ENCODE measurements around the gene THOC6.

Gene THOC6

GRCh38 chr16:2976201-2976600 lies 47.6 kb upstream of the THOC6 start:
- no peak overlapping the region for H3K9ac ChIP-seq (ENCODE audit: low read length)
- peaks cover 63% of the 10 kb centered on the region for H3K4me1 ChIP-seq (ENCODE audit: insufficient read depth, low read length, severe bottlenecking)
- H3K27me3 ChIP-seq (ENCODE audit: insufficient read depth, low read length): no peaks in the 10 kb centered on the region
- peaks cover 3% of the 10 kb centered on the region; the same call in 1 of the 2 replicates for H3K79me2 ChIP-seq (ENCODE audit: insufficient read depth, low read length)
- no peak overlapping the region for H3K27ac ChIP-seq (ENCODE audit: low read depth, low read length, poor library complexity, severe bottlenecking)
- H3K4me3 ChIP-seq (ENCODE audit: low read depth, low read length, poor library complexity, severe bottlenecking): no peak overlapping the region
- H2AFZ ChIP-seq (ENCODE audit: low read length): no peak overlapping the region
- H4K20me1 ChIP-seq (ENCODE audit: insufficient read depth, low read length): no peaks in the 10 kb centered on the region
- H3K36me3 ChIP-seq (ENCODE audit: insufficient read depth, low read length): peaks cover 72% of the 10 kb centered on the region
- no peaks in the 10 kb centered on the region for H3K9me3 ChIP-seq (ENCODE audit: low read length)
- TF ChIP-seq EZH2 (IDR thresholded peaks at IDR 0.05; ENCODE audit: borderline replicate concordance, low read length): no peak
- TF ChIP-seq CTCF (IDR thresholded peaks at IDR 0.05; ENCODE audit: low read length): no peak
- no peaks in the 10 kb centered on the region for H3K9me2 ChIP-seq (ENCODE audit: low read depth, low read length)
- H3F3A ChIP-seq (ENCODE audit: insufficient read depth, low read length): no peaks in the 10 kb centered on the region
- no peak overlapping the region for H3K4me2 ChIP-seq (ENCODE audit: low read length)

- H3K9me2 ChIP-seq (ENCODE audit: low read depth, low read length): no peaks in the 10 kb centered on the region
- H3K9ac ChIP-seq (ENCODE audit: low read length): no peak overlapping the region
- H3K9me3 ChIP-seq (ENCODE audit: low read length): no peaks in the 10 kb centered on the region
- TF ChIP-seq CTCF (IDR thresholded peaks at IDR 0.05; ENCODE audit: low read length) (no peak), EZH2 (IDR thresholded peaks at IDR 0.05; ENCODE audit: borderline replicate concordance, low read length) (no peak)
- no peak overlapping the region for H3K4me2 ChIP-seq (ENCODE audit: low read length)
- no peak overlapping the region for H2AFZ ChIP-seq (ENCODE audit: low read length)
- no peaks in the 10 kb centered on the region for H3F3A ChIP-seq (ENCODE audit: insufficient read depth, low read length)
- H3K27ac ChIP-seq (ENCODE audit: low read depth, low read length, poor library complexity, severe bottlenecking): no peak overlapping the region
- H3K4me1 ChIP-seq (ENCODE audit: insufficient read depth, low read length, severe bottlenecking): peaks cover 60% of the 10 kb centered on the region
- no peaks in the 10 kb centered on the region for H3K27me3 ChIP-seq (ENCODE audit: insufficient read depth, low read length)
- no peak overlapping the region for H3K4me3 ChIP-seq (ENCODE audit: low read depth, low read length, poor library complexity, severe bottlenecking)
- peaks cover 3% of the 10 kb centered on the region; the same call in 1 of the 2 replicates for H3K79me2 ChIP-seq (ENCODE audit: insufficient read depth, low read length)
- H3K36me3 ChIP-seq (ENCODE audit: insufficient read depth, low read length): peaks cover 67% of the 10 kb centered on the region
- H4K20me1 ChIP-seq (ENCODE audit: insufficient read depth, low read length): no peaks in the 10 kb centered on the region
Measured at GRCh38 chr16:2976673-2977072, 47.2 kb upstream of the THOC6 start.

- Histone ChIP-seq H3K4me3 (ENCODE audit: low read depth, low read length, poor library complexity, severe bottlenecking) (no peak overlapping the region), H2AFZ (ENCODE audit: low read length) (no peak overlapping the region), H3K27me3 (ENCODE audit: insufficient read depth, low read length) (no peaks in the 10 kb centered on the region), H3K4me1 (ENCODE audit: insufficient read depth, low read length, severe bottlenecking) (peaks cover 53% of the 10 kb centered on the region), H3K79me2 (ENCODE audit: insufficient read depth, low read length) (peaks cover 3% of the 10 kb centered on the region; the same call in 1 of the 2 replicates), H3K9me3 (ENCODE audit: low read length) (no peaks in the 10 kb centered on the region), H4K20me1 (ENCODE audit: insufficient read depth, low read length) (no peaks in the 10 kb centered on the region), H3K9me2 (ENCODE audit: low read depth, low read length) (no peaks in the 10 kb centered on the region), H3K9ac (ENCODE audit: low read length) (no peak overlapping the region; the same call in 1 of the 2 replicates), H3K27ac (ENCODE audit: low read depth, low read length, poor library complexity, severe bottlenecking) (no peak overlapping the region), H3F3A (ENCODE audit: insufficient read depth, low read length) (no peaks in the 10 kb centered on the region), H3K36me3 (ENCODE audit: insufficient read depth, low read length) (peaks cover 59% of the 10 kb centered on the region), H3K4me2 (ENCODE audit: low read length) (peak overlapping the region; percentile 40)
- TF ChIP-seq CTCF (IDR thresholded peaks at IDR 0.05; ENCODE audit: low read length): no peak
- TF ChIP-seq EZH2 (IDR thresholded peaks at IDR 0.05; ENCODE audit: borderline replicate concordance, low read length): no peak
Measured at GRCh38 chr16:2977440-2977839, 46.4 kb upstream of the THOC6 start.

Measured in OCI-LY1 (cell line).